ENCODE data around the gene NLGN1.

The NLGN1 gene

GRCh38 chr3:174315225-174315624 lies 917.7 kb downstream of the NLGN1 start:
- Histone ChIP-seq H3K27ac (no peak overlapping the region), H3K27me3 (replicated peaks) (no peaks in the 10 kb centered on the region), H3K36me3 (replicated peaks) (no peaks in the 10 kb centered on the region), H3K4me3 (ENCODE audit: low read depth, low read length) (no peak overlapping the region)
- no peak for TF ChIP-seq CTCF (IDR thresholded peaks at IDR 0.05; ENCODE audit: low read depth, low read length, missing control alignments)
- no peak for DNase-seq
- in situ Hi-C loops (cut with HindIII; ENCODE audit: low pct_ligation_motif_present, low sequenced_read_pairs) = no loop called here

GRCh38 chr3:174317005-174317404 lies 919.5 kb downstream of the NLGN1 start:
- Histone ChIP-seq H3K36me3 (replicated peaks) (no peaks in the 10 kb centered on the region), H3K27me3 (replicated peaks) (no peaks in the 10 kb centered on the region), H3K27ac (no peak overlapping the region), H3K4me3 (ENCODE audit: low read depth, low read length) (no peak overlapping the region)
- TF ChIP-seq CTCF (IDR thresholded peaks at IDR 0.05; ENCODE audit: low read depth, low read length, missing control alignments) = no peak
- no peak for DNase-seq
- in situ Hi-C loops (cut with HindIII; ENCODE audit: low pct_ligation_motif_present, low sequenced_read_pairs) = no loop called here

- H3K4me3 ChIP-seq (ENCODE audit: low read depth, low read length) = no peak overlapping the region
- H3K27me3 ChIP-seq (replicated peaks) = no peaks in the 10 kb centered on the region
- in situ Hi-C loops (cut with HindIII; ENCODE audit: low pct_ligation_motif_present, low sequenced_read_pairs) = no loop called here
- TF ChIP-seq CTCF (IDR thresholded peaks at IDR 0.05; ENCODE audit: low read depth, low read length, missing control alignments) = no peak
- H3K36me3 ChIP-seq (replicated peaks) = no peaks in the 10 kb centered on the region
- no peak for DNase-seq
- no peak overlapping the region for H3K27ac ChIP-seq
Measured at GRCh38 chr3:174318181-174318580, 920.6 kb downstream of the NLGN1 start.

- no peak for DNase-seq
- no peak overlapping the region for H3K27ac ChIP-seq
- in situ Hi-C loops (cut with HindIII; ENCODE audit: low pct_ligation_motif_present, low sequenced_read_pairs) = no loop called here
- no peaks in the 10 kb centered on the region for H3K36me3 ChIP-seq (replicated peaks)
- H3K27me3 ChIP-seq (replicated peaks) = no peaks in the 10 kb centered on the region
- TF ChIP-seq CTCF (IDR thresholded peaks at IDR 0.05; ENCODE audit: low read depth, low read length, missing control alignments) = no peak
- H3K4me3 ChIP-seq (ENCODE audit: low read depth, low read length) = no peak overlapping the region
Measured at GRCh38 chr3:174321548-174321947, 924.0 kb downstream of the NLGN1 start.

- Histone ChIP-seq H3K27ac (no peak overlapping the region), H3K4me3 (ENCODE audit: low read depth, low read length) (no peak overlapping the region), H3K27me3 (replicated peaks) (no peaks in the 10 kb centered on the region), H3K36me3 (replicated peaks) (no peaks in the 10 kb centered on the region)
- no peak for DNase-seq
- no peak for TF ChIP-seq CTCF (IDR thresholded peaks at IDR 0.05; ENCODE audit: low read depth, low read length, missing control alignments)
- in situ Hi-C loops (cut with HindIII; ENCODE audit: low pct_ligation_motif_present, low sequenced_read_pairs) = no loop called here
Measured at GRCh38 chr3:174322789-174323188, 925.2 kb downstream of the NLGN1 start.

- no peaks in the 10 kb centered on the region for H3K36me3 ChIP-seq (replicated peaks)
- no peaks in the 10 kb centered on the region for H3K27me3 ChIP-seq (replicated peaks)
- TF ChIP-seq CTCF (IDR thresholded peaks at IDR 0.05; ENCODE audit: low read depth, low read length, missing control alignments) = no peak
- no peak for DNase-seq
- no peak overlapping the region for H3K4me3 ChIP-seq (ENCODE audit: low read depth, low read length)
- H3K27ac ChIP-seq = no peak overlapping the region
- in situ Hi-C loops (cut with HindIII; ENCODE audit: low pct_ligation_motif_present, low sequenced_read_pairs) = no loop called here
Measured at GRCh38 chr3:174325171-174325570, 927.6 kb downstream of the NLGN1 start.

All from brain microvascular endothelial cell (primary cell).